ENCODE data around the gene ADCY10. TPM values are rescaled to one million over a fixed set of nuclear protein-coding genes. Genes with fewer than 3 reads are reported as not detected.

ADCY10 gene
- total and polyA plus RNA-seq, 9 of the 15 experiments (the other 6 are each of a cell fraction or from before 2014, with no cell fraction given) = 0.08 to 0.86 (median 0.22) TPM

GRCh38 chr1:167821969-167822685 lies 91.8 kb downstream of the ADCY10 start (continued):
- TF ChIP-seq HIVEP1 (CRISPR knock-in tag; IDR thresholded peaks at IDR 0.05) (no peak), PATZ1 (CRISPR knock-in tag; IDR thresholded peaks at IDR 0.05; ENCODE audit: borderline replicate concordance) (no peak), FIP1L1 (IDR thresholded peaks at IDR 0.05; ENCODE audit: low read depth, low read length, poor library complexity, severe bottlenecking) (no peak), MECOM (CRISPR knock-in tag; IDR thresholded peaks at IDR 0.05) (0 out of 2 replicates have a peak, but pooled peaks have one; percentile 5), ZNF12 (CRISPR knock-in tag; IDR thresholded peaks at IDR 0.05) (no peak), RREB1 (CRISPR knock-in tag; IDR thresholded peaks at IDR 0.05) (no peak), HNRNPLL (IDR thresholded peaks at IDR 0.05; ENCODE audit: low read depth, low read length, poor library complexity, severe bottlenecking) (no peak), ZNF398 (CRISPR knock-in tag; IDR thresholded peaks at IDR 0.05) (no peak), ZNF592 (IDR thresholded peaks at IDR 0.05) (peak; percentile 18; the same call in 1 of the 2 replicates), TGIF2 (CRISPR knock-in tag; IDR thresholded peaks at IDR 0.05) (no peak), STAT5A (IDR thresholded peaks at IDR 0.05; ENCODE audit: borderline replicate concordance, low read length) (no peak), ZNF146 (CRISPR knock-in tag; IDR thresholded peaks at IDR 0.05; ENCODE audit: unreplicated experiment) (no peak), ZNF764 (CRISPR knock-in tag; IDR thresholded peaks at IDR 0.05; ENCODE audit: low read depth) (no peak)
